ENCODE results near the gene PLAGL2.
"Not testable (repeated sequence)": the region's sequence is repeated elsewhere in the genome, so short reads cannot be mapped to it uniquely, and the experiment has no call there.

Gene PLAGL2

DNA sequence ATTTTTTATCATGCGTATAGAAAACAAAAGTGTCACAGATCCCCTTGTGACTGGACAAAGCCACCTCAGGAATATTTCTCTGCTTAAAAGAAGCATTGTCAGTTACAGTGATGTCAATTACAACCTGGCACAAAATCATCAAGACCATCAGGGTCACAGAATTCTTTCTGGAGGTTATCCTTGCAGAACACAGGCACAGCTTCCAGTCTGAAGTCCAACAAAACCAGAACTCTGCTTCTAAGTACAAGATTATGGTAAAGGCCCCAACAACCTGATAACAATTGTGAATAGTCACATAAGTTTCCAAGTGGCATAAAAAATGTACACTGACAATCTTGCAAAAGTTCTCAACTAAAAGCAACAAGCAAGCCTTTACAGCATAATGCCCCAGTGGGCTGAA lies 21.0 kb downstream of the PLAGL2 start:
- FAIRE-seq, result no peak
- no peak for DNase-seq (ENCODE audit: insufficient read length, low spot score)

DNA sequence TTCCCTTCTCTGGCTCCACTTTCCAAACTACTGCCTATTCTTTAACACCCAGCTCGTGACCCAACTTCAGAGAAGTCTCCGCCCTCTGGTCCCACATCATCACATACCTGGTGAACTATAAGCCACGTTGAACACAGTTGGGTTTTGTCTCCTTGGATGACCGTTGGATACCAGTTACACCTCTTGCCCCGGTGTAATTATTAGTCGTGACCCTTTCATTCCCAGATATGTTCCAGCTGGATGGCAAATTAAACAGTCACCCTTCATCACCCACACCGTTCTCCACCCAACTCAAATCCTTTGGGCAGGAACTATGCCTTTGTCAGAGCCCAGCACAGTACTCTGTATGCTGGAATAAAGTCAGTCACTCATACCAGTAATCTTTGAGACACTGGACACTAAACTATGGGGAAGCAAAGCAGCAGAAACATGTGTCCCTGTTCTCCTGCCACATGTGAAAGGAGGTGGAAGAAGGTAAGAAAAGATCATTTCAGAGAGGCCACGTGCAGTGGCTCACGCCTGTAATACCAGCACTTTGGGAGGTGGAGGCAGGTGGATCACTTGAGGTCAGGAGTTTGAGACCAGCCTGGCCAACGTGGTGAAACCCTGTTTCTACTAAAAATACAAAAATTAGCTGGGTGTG lies 22.5 kb downstream of the PLAGL2 start:
- DNase-seq (ENCODE audit: insufficient read length, low spot score) (no peak), FAIRE-seq (no peak)

- DNase-seq (ENCODE audit: insufficient read length, low spot score) (no peak), FAIRE-seq (no peak)
Observed at GRCh38 chr20:32183947-32184635, 23.5 kb downstream of the PLAGL2 start.

GRCh38 chr20:32181606-32182005 lies 25.9 kb downstream of the PLAGL2 start:
- DNase-seq (ENCODE audit: insufficient read length, low spot score) (no peak), FAIRE-seq (no peak)

GRCh38 chr20:32179934-32180333 lies 27.6 kb downstream of the PLAGL2 start:
- DNase-seq (ENCODE audit: insufficient read length, low spot score), result no peak
- FAIRE-seq, result no peak

DNA sequence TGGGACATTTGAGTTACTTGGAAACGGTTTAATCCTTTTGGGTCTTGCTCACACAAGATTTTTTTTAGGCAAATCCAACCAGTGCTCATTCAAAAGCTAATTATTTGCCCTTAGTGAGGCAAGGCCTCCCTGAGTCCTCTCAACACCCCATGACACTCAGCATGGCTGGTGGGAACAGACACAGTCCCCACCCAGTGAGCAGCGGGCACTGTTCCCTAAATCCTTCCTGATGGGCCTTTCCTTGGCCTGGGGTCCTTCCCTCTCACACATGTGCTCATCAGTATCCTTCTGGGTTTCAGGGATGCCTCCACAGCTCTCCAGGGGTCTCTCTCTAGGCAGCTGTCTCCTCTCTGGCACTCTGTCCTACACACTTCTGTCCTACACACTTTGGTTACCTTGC lies 28.0 kb downstream of the PLAGL2 start:
- no peak for DNase-seq (ENCODE audit: insufficient read length, low spot score)
- FAIRE-seq, result no peak

DNA sequence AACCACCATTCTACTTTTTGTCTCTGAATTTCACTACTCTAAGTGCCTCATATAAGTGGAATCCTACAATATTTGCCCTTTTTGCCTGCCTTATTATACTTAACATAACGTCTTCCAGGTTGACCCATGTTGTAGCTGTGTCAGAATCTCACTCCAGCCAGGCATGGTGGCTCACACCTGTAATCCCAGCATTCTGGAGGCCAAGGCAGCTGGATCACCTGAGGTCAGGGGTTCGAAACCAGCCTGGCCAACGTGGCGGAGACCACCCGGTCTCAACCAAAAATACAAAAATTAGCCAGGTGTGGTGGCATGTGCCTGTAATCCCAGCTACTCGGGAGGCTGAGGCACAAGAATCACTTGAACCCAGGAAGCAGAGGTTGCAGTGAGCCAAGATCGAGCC lies 29.8 kb downstream of the PLAGL2 start:
- FAIRE-seq; DNase-seq (ENCODE audit: insufficient read length, low spot score): not testable (repeated sequence)

GRCh38 chr20:32168184-32168910 lies 39.2 kb downstream of the PLAGL2 start:
- no peak for FAIRE-seq
- DNase-seq (ENCODE audit: insufficient read length, low spot score), result peak; percentile 27

GRCh38 chr20:32167552-32167951 lies 40.0 kb downstream of the PLAGL2 start:
- no peak for FAIRE-seq
- DNase-seq (ENCODE audit: insufficient read length, low spot score), result no peak

DNA sequence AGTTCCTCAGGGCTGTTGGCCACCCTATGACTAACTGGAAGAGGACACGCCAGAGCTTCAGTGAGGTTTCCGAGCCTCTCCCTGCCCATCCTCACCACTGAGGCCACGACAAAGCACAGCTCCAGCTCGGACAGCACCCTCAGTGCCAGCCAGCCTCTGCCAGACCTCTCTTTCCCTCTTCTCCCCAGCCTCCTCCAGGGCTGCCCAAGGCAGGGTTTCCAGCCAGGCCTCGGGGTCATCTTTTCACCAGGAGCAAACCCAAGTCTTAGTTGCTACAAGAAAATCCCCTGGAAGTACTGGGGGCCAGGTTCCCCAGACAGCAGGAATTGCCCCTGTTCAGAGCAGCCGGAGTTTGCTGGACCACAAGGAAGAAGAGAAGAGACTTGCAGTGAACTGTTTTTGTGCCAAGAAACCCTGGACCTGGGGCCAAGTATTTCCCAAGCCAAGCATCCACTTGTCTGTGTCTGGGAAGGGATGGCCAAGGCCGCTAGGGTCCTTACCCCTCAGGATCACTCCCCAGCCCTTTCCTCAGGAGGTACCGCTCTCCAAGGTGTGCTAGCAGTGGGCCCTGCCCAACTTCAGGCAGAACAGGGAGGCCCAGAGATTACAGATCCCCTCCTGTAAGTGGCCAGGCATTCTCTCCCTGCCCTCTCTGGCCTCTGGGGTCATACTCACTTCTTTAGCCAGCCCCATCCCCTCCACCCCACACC lies 41.6 kb downstream of the PLAGL2 start:
- DNase-seq (ENCODE audit: insufficient read length, low spot score), result no peak
- FAIRE-seq, result no peak

DNA sequence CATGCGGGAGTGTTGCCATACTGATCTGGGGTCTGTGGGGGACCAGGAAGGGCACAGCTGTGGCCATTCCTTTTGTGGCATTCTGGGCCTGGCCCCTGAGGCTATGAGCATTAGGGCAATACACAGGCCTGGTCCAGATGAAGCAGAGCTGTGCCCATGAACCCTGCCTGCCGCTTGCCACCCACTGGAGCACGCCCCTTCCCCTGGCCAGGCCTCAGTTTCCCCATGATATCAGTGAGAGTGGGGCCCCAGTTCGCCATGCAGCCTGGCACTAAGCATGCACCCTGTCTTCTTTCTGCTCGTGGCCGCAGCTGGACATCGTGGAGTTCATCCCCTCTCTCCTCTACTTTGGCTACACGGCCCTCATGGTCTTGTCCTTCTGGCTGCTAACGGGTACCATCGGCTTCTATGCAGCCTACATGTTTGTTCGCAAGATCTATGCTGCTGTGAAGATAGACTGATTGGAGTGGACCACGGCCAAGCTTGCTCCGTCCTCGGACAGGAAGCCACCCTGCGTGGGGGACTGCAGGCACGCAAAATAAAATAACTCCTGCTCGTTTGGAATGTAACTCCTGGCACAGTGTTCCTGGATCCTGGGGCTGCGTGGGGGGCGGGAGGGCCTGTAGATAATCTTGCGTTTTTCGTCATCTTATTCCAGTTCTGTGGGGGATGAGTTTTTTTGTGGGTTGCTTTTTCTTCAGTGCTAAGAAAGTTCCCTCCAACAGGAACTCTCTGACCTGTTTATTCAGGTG lies 42.4 kb downstream of the PLAGL2 start:
- no peak for DNase-seq (ENCODE audit: insufficient read length, low spot score)
- FAIRE-seq, result no peak

GRCh38 chr20:32163951-32164350 lies 43.6 kb downstream of the PLAGL2 start:
- FAIRE-seq, result no peak
- no peak for DNase-seq (ENCODE audit: insufficient read length, low spot score)

DNA sequence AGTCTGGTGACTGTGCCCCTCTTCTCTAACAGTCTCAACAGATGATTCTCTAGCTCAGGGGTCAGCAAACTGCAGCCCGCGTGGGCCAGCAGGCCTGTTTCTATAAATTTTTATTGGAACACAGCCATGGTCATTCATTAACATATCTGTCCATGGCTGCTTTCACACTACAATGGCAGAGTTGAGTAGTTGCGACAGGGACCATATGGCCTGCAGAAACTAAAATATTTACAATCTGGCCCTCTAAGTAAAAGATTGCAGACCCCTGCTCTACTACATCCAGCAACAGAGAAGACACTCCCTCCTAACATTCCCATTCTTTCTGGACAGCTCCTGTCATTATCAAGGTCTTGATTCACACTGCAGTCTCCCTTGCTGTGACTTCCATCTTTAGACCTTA lies 45.2 kb downstream of the PLAGL2 start:
- DNase-seq (ENCODE audit: insufficient read length, low spot score) (no peak), FAIRE-seq (no peak)

DNA sequence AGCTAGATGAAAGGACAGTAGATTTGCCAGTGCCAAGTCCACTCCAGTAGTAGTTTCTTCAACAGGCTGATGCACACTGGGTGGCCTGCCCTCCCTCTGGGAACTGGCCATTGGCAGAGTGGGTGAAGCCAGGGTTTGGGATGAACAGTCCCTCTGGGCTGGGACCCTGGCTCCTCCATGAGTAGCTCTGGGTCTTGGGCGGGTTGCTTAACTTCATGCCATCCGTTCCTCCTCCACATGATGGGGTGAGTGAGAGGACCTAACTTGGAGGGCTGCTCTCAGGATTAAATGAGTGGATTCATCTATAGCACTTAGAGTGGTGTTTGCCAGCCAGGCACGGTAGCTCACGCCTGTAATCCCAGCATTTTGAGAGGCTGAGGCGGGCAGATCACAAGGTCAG lies 47.2 kb downstream of the PLAGL2 start:
- DNase-seq (ENCODE audit: insufficient read length, low spot score), result no peak
- FAIRE-seq, result no peak

GRCh38 chr20:32159766-32160221 lies 47.7 kb downstream of the PLAGL2 start:
- DNase-seq (ENCODE audit: insufficient read length, low spot score) (no peak), FAIRE-seq (no peak)

GRCh38 chr20:32158943-32159660 lies 48.4 kb downstream of the PLAGL2 start:
- FAIRE-seq, result peak; percentile 26
- DNase-seq (ENCODE audit: insufficient read length, low spot score), result no peak

- DNase-seq (ENCODE audit: insufficient read length, low spot score) (no peak), FAIRE-seq (no peak)
Observed at GRCh38 chr20:32158351-32158750, 49.2 kb downstream of the PLAGL2 start.

DNA sequence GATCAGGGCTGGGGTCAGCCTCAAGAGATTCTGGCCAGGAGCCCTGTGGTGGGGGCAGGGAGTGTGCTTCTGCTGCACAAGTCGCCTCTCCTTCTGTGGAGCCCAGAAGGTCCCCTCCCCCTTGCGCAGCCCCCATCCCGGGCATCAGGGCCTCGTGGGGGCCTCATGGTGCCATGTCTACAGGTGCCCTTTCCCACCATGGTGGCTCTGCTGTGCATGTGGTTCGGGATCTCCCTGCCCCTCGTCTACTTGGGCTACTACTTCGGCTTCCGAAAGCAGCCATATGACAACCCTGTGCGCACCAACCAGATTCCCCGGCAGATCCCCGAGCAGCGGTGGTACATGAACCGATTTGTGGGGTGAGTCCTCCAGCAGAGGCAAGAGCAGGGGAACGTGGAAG lies 49.9 kb downstream of the PLAGL2 start:
- no peak for FAIRE-seq
- no peak for DNase-seq (ENCODE audit: insufficient read length, low spot score)

GRCh38 chr20:32155017-32155981 lies 52.2 kb downstream of the PLAGL2 start:
- FAIRE-seq, result peak; percentile 16

More at GRCh38 chr20:32155017-32155981, 52.2 kb downstream of the PLAGL2 start:
- peak; percentile 56 for DNase-seq (ENCODE audit: insufficient read length, low spot score)

Measured in HTR-8/SVneo (cell line).